Thymus (tissue), 11 donors: ENCODE results near the gene MPRIP. TPM values are rescaled to one million over a fixed set of nuclear protein-coding genes. Genes with fewer than 3 reads are reported as not detected.
"Not testable (repeated sequence)": the region's sequence is repeated elsewhere in the genome, so short reads cannot be mapped to it uniquely, and the experiment has no call there.

ENCODE experiments used
- DNase-seq, 9 donors: peaks; one replicate each; pipeline ENCODE4 v3.0.0-alpha.2; 2013; ENCODE audit warnings: low spot score in 9 of 9, low read depth in 6 of 9, missing footprints in 1 of 9
- H3K27ac ChIP-seq, 2 donors: one replicate each; pipeline ENCODE4 v1.5.1; 2013; ENCODE audit warnings: control low read depth in 1 of 2, low read depth in 1 of 2, low read length in 1 of 2, mild to moderate bottlenecking in 1 of 2, moderate library complexity in 1 of 2
- H3K27me3 ChIP-seq, 2 donors: one replicate each; pipeline ENCODE4 v1.5.1; 2013; ENCODE audit warnings: low read length in 1 of 2; ENCODE audit not compliant: control insufficient read depth in 2 of 2, insufficient read depth in 1 of 2
- H3K36me3 ChIP-seq, 2 donors: one replicate each; pipeline ENCODE4 v1.5.1; 2013; ENCODE audit warnings: low read length in 1 of 2, mild to moderate bottlenecking in 1 of 2, moderate library complexity in 1 of 2; ENCODE audit not compliant: control insufficient read depth in 2 of 2, insufficient read depth in 2 of 2
- H3K4me1 ChIP-seq, 2 donors: one replicate each; pipeline ENCODE4 v1.5.1; 2013; ENCODE audit warnings: low read length in 2 of 2; ENCODE audit not compliant: control insufficient read depth in 2 of 2, insufficient read depth in 2 of 2
- H3K4me3 ChIP-seq, 2 donors: one replicate each; pipeline ENCODE4 v1.5.1; 2013; ENCODE audit warnings: low read length in 2 of 2, control low read depth in 1 of 2, mild to moderate bottlenecking in 1 of 2
- H3K9me3 ChIP-seq, 2 donors: one replicate each; pipeline ENCODE4 v1.5.1; 2013; ENCODE audit warnings: low read length in 1 of 2, mild to moderate bottlenecking in 1 of 2; ENCODE audit not compliant: control insufficient read depth in 2 of 2, insufficient read depth in 1 of 2
- WGBS: extraction: QIAGEN DNeasy Blood & Tissue Kit; methylation state at CpG from one replicate; pipeline ENCODE4 v1.1.7; 2013; 5-methylcytosine and 5-hydroxymethylcytosine counted together
- polyA plus RNA-seq: library from polyadenylated mRNA; stranded (reverse); fragments of 200-250 nt; gene quantifications from one replicate; pipeline ENCODE4 v1.2.3, GENCODE V29; 2013
- total RNA-seq: library from RNA; stranded (reverse); fragments of 120-200 nt; gene quantifications from one replicate; pipeline ENCODE4 v1.2.4, GENCODE V29; 2013
- donor health status: healthy.

Gene MPRIP
- total and polyA plus RNA-seq, 2 donors: 99.8 to 137 TPM

DNA sequence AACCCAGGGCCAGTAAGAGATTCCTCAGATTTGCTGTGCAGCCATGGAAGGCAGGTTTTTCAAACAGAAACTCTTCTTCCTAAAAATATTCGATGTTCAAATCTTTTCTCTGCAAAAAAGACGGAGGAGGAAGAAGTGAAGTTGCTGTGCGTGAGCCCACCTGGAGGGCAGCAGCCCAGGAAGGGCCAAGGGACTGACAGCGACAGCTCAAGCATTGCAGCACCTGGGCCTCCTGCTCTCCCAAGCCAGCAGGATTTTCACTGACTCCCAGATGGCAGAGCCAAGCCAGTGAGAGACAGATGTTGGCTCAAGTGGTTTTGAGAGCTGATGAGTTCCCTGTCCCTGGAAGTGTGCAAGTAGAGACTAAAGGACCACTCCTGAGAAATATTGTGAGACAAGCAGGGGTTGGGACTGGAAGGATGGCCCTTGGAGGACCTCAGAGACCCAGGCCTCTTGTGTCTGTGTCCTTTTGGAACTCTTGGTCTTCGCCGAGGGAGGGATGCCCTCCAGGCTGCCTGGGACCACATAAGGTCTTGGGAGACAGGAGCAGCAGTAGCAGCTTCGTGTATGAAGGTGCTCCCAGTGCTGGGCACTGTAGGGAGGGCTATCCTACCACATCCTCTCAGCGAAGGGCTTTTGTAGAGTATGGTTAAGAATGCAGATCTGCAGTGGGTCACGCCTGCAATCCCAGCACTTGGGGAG, 41.0 kb upstream of the MPRIP start:
- DNase-seq: no peak
- H3K4me3 ChIP-seq: no peak overlapping the region
- no peaks in the 10 kb centered on the region for H3K36me3 ChIP-seq
- H3K9me3 ChIP-seq: peaks cover 0 to 3% of the 10 kb centered on the region in 2 donors
- no peak overlapping the region for H3K27ac ChIP-seq
- no peaks in the 10 kb centered on the region for H3K27me3 ChIP-seq
- H3K4me1 ChIP-seq: peaks cover 0 to 7% of the 10 kb centered on the region in 2 donors
- 85% methylated on average over 9 of the region's 9 CpGs for WGBS

DNA sequence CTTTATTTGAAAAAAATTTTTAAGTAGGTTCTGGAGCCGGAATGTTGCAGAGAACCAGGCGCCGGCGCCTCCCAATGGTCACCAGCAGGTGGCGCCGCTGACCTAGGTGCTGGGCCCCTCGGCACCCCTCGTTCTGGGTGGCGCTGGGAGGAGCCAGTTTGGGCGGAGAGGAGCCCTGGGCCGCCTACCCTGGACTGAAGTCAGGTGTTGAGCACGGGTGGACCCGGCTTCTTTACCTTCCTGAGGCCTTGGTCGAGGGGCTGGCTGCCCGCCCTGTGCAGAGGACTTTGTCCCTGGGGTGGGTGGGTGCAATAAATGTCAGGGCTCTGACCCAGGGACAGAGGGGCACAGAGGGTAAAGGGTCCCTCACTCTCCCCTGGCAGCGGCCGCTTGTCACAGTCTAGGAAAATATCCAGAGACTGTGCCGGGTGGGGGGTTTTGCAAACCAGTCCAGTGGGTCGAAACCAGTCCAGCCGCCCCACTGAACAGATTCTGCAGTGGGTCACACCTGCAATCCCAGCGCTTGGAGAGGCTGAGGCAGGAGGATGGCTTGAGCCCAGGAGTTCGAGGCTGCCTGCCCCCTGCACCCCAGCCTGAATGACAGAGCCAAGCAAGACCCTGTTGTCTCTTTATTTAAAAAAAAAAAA, 40.3 kb upstream of the MPRIP start:
- H3K4me1 ChIP-seq: peaks cover 0 to 7% of the 10 kb centered on the region in 2 donors
- DNase-seq: peak in 7 of 9 donors; percentile 48 to 82 (median 73)
- peaks cover 0 to 3% of the 10 kb centered on the region in 2 donors for H3K9me3 ChIP-seq
- no peak overlapping the region for H3K27ac ChIP-seq
- WGBS: 34% methylated on average over 22 of the region's 22 CpGs
- no peaks in the 10 kb centered on the region for H3K27me3 ChIP-seq
- no peak overlapping the region for H3K4me3 ChIP-seq
- H3K36me3 ChIP-seq: no peaks in the 10 kb centered on the region

- not testable (repeated sequence) for H3K4me1 ChIP-seq, H3K4me3 ChIP-seq, DNase-seq, H3K9me3 ChIP-seq, H3K27ac ChIP-seq, H3K27me3 ChIP-seq, H3K36me3 ChIP-seq
- 96% methylated on average over 20 of the region's 20 CpGs for WGBS
Measured at GRCh38 chr17:17002731-17003715, 39.2 kb upstream of the MPRIP start.

GRCh38 chr17:17004251-17004996, 37.8 kb upstream of the MPRIP start:
- Histone ChIP-seq H3K9me3 (peaks cover 0 to 3% of the 10 kb centered on the region in 2 donors), H3K4me3 (no peak overlapping the region), H3K27ac (no peak overlapping the region), H3K4me1 (peaks cover 0 to 7% of the 10 kb centered on the region in 2 donors), H3K27me3 (no peaks in the 10 kb centered on the region), H3K36me3 (no peaks in the 10 kb centered on the region)
- WGBS: 85% methylated on average over 19 of the region's 19 CpGs
- no peak for DNase-seq

- DNase-seq, H3K4me1 ChIP-seq, H3K27me3 ChIP-seq, H3K27ac ChIP-seq, H3K9me3 ChIP-seq, H3K4me3 ChIP-seq, H3K36me3 ChIP-seq: not testable (repeated sequence)
- 91% methylated on average over 13 of the region's 14 CpGs for WGBS
Measured at GRCh38 chr17:17004997-17005614, 37.2 kb upstream of the MPRIP start.

DNA sequence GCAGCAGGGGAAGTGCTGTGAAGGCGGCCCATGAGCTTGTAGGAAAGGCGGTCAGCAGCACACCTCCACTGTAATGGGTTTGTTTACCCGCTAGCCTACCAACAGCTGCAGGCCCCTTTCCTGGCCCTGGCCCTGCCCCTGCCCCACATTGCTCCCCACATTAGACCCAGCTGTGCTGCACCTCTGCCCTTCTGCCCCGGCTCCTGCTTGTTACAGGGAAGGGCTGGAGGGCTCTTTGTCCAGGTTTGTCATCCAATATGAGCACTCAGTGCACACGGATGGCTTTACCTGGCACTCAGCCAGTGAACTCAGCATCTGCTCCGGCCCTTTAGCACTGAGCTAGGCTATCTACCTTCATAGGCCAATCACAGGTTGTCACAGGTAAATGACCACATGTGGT, 34.4 kb upstream of the MPRIP start:
- not testable (repeated sequence) for H3K9me3 ChIP-seq, DNase-seq, H3K36me3 ChIP-seq, H3K27ac ChIP-seq, H3K4me1 ChIP-seq, H3K27me3 ChIP-seq, H3K4me3 ChIP-seq
- WGBS: 97% methylated on average over 4 of the region's 6 CpGs

- not testable (repeated sequence) for H3K36me3 ChIP-seq, H3K27ac ChIP-seq, H3K4me1 ChIP-seq, H3K27me3 ChIP-seq, H3K4me3 ChIP-seq, H3K9me3 ChIP-seq, DNase-seq
- 96% methylated on average over 10 of the region's 10 CpGs for WGBS
Measured at GRCh38 chr17:17008621-17009397, 33.4 kb upstream of the MPRIP start.

- DNase-seq, H3K9me3 ChIP-seq, H3K27me3 ChIP-seq, H3K27ac ChIP-seq, H3K4me1 ChIP-seq, H3K36me3 ChIP-seq, H3K4me3 ChIP-seq: not testable (repeated sequence)
- 97% methylated on average over 1 of the region's 4 CpGs for WGBS
Measured at GRCh38 chr17:17009972-17010371, 32.3 kb upstream of the MPRIP start.
